Lower leg skin (tissue), 3 donors: ENCODE data around the gene DOHH.

ENCODE experiments used
- CTCF ChIP-seq, 3 donors: fragments of 450-650 bp; IDR thresholded peaks; one replicate each; pipeline ENCODE4 v1.5.1; 2016; ENCODE audit warnings: antibody characterized with exemption in 3 of 3, mild to moderate bottlenecking in 3 of 3, moderate library complexity in 2 of 3
- POLR2A ChIP-seq, 2 donors: fragments of 450-650 bp; IDR thresholded peaks; one replicate each; pipeline ENCODE4 v1.6.1; 2016 to 2017; ENCODE audit warnings: antibody characterized with exemption in 2 of 2, mild to moderate bottlenecking in 1 of 2, moderate library complexity in 1 of 2

- no peak for TF ChIP-seq CTCF (IDR thresholded peaks at IDR 0.05)
- no peak for TF ChIP-seq POLR2A (IDR thresholded peaks at IDR 0.05)
Measured at GRCh38 chr19:3506384-3507340, 6.2 kb upstream of the DOHH start.
